ENCODE results near the gene CHIT1. TPM values are rescaled to one million over a fixed set of nuclear protein-coding genes. Genes with fewer than 3 reads are reported as not detected.
A peak's percentile ranks its signal among the peaks of the same experiment; 100 is the strongest.

Gene CHIT1
- total and polyA plus RNA-seq, 2 of the 13 experiments (the other 11 are each of a cell fraction or from before 2014, with no cell fraction given): not detected

- peaks cover 0 to 39% of the 10 kb centered on the region in 2 experiments; a peak in 4 of 5 replicates for H3K27me3 ChIP-seq (ENCODE audit: control insufficient read depth in 1 of 2, insufficient read depth in 2 of 2, low read length in 2 of 2)
- no peaks in the 10 kb centered on the region for H3K9me3 ChIP-seq (ENCODE audit: low read length)
- H3K4me3 ChIP-seq (replicated peaks in 1 of 3; ENCODE audit: insufficient read depth in 1 of 3, low read depth in 2 of 3, low read length in 3 of 3): no peak overlapping the region
- intact Hi-C loops (cut with micrococcal nuclease; ENCODE audit: unreplicated experiment) (loop anchor here (5.0 kb wide), 1 partner anchor 183 kb away; no protein-coding TSS in a partner anchor), in situ Hi-C loops (cut with HindIII; ENCODE audit: extremely low pct_ligation_motif_present, low pct_unique_long_range_greater_than_20kb) (loop anchor here (5.0 kb wide), 4 partner anchors 52 to 183 kb away; no protein-coding TSS in a partner anchor)
- H2AFZ ChIP-seq (ENCODE audit: low read length): no peak overlapping the region
- H3K9ac ChIP-seq (ENCODE audit: insufficient read depth, low read depth, low read length): no peak overlapping the region
- DNase-seq (ENCODE audit: low spot score) (no peak), ATAC-seq (no peak), FAIRE-seq (no peak)
- no TSS peak for BruUV-seq (replicated peaks)
- no peak overlapping the region for H3K27ac ChIP-seq (ENCODE audit: extremely low read length, insufficient read depth, low read length)
- H3K4me2 ChIP-seq (ENCODE audit: low read depth, low read length): no peak overlapping the region
- peak; percentile 65; the same call in 1 of the 2 replicates for TF ChIP-seq ZKSCAN1 (IDR thresholded peaks at IDR 0.05; ENCODE audit: low read length)
- TF ChIP-seq ZNF770 (CRISPR knock-in tag; IDR thresholded peaks at IDR 0.05): no peak
- TF ChIP-seq MIER2 (CRISPR knock-in tag; IDR thresholded peaks at IDR 0.05): peak; percentile 79; the same call in 1 of the 2 replicates
- peak; percentile 52 to 89 for TF ChIP-seq REST (IDR thresholded peaks at IDR 0.05; ENCODE audit: borderline replicate concordance in 1 of 2, low read depth in 1 of 2, low read length in 2 of 2)
- H3K36me3 ChIP-seq (replicated peaks in 1 of 2; ENCODE audit: control insufficient read depth in 1 of 2, insufficient read depth in 2 of 2, low read length in 2 of 2): no peaks in the 10 kb centered on the region
- H4K20me1 ChIP-seq (ENCODE audit: insufficient read depth, low read length): no peaks in the 10 kb centered on the region
- POLR2A ChIA-PET: no interaction called here
- CTCF ChIA-PET (ENCODE audit: low intra/inter-chr PET ratio, low total read pairs): no interaction called here
- no peaks in the 10 kb centered on the region for H3K79me2 ChIP-seq (ENCODE audit: insufficient read depth, low read length)
- WGBS (ENCODE audit: low lambda C conversion rate): 6% methylated on average over 5 of the region's 8 CpGs
- no peaks in the 10 kb centered on the region for H3K4me1 ChIP-seq (ENCODE audit: insufficient read depth, low read length)
Measured at GRCh38 chr1:203219934-203220333, 9.5 kb downstream of the CHIT1 start.

Data from HepG2 (cell line).